Fibroblast of lung (primary cell): ENCODE data around the gene SLC31A1. TPM values are rescaled to one million over a fixed set of nuclear protein-coding genes. Genes with fewer than 3 reads are reported as not detected.

ENCODE experiments used
- DNase-seq, 2 donors: peaks; one replicate each; pipeline versions ENCODE4 v3.0.0 to v3.0.0-alpha.2; 2010; ENCODE audit warnings: low read depth in 2 of 2
- H2AFZ ChIP-seq: 2 replicates; pipeline ENCODE4 v1.5.1; 2012; ENCODE audit warnings: low read length, control low read depth, inconsistent platforms
- H3K27ac ChIP-seq: 2 replicates; pipeline ENCODE4 v1.5.1; 2011; ENCODE audit warnings: low read length, control low read depth; ENCODE audit not compliant: insufficient read depth
- H3K27me3 ChIP-seq: 2 replicates; pipeline ENCODE4 v1.5.1; 2011; ENCODE audit warnings: mild to moderate bottlenecking, low read length; ENCODE audit not compliant: control insufficient read depth, insufficient read depth
- H3K36me3 ChIP-seq: 2 replicates; pipeline ENCODE4 v1.5.1; 2011; ENCODE audit warnings: low read length; ENCODE audit not compliant: control insufficient read depth, insufficient read depth
- H3K4me1 ChIP-seq: 2 replicates; pipeline ENCODE4 v1.5.1; 2011; ENCODE audit warnings: low read length; ENCODE audit not compliant: control insufficient read depth, insufficient read depth; ENCODE audit errors: extremely low read depth
- H3K4me2 ChIP-seq: 2 replicates; pipeline ENCODE4 v1.5.1; 2011; ENCODE audit warnings: low read length, control low read depth; ENCODE audit not compliant: insufficient read depth; ENCODE audit errors: extremely low read depth
- H3K4me3 ChIP-seq, 4 experiments: fragments of 200-600 bp in 1 of 4; sonication (generic) in 1 of 4; replicated peaks in 1 of 4; 2 replicates each; pipeline ENCODE4 v1.5.1; 2011 to 2016; ENCODE audit warnings: low read length in 4 of 4, low read depth in 3 of 4, mild to moderate bottlenecking in 3 of 4, control low read depth in 2 of 4, inconsistent platforms in 1 of 4, mixed read lengths in 1 of 4; ENCODE audit not compliant: insufficient read depth in 1 of 4; ENCODE audit errors: control extremely low read depth in 1 of 4
- H3K79me2 ChIP-seq: 2 replicates; pipeline ENCODE4 v1.5.1; 2012; ENCODE audit warnings: mild to moderate bottlenecking, low read length, inconsistent platforms; ENCODE audit not compliant: control insufficient read depth, insufficient read depth
- H3K9ac ChIP-seq: 2 replicates; pipeline ENCODE4 v1.5.1; 2011; ENCODE audit warnings: mild to moderate bottlenecking, low read length, control low read depth; ENCODE audit not compliant: insufficient read depth
- H3K9me3 ChIP-seq: 2 replicates; pipeline ENCODE4 v1.5.1; 2012; ENCODE audit warnings: low read depth, low read length; ENCODE audit not compliant: control insufficient read depth, insufficient read depth
- H4K20me1 ChIP-seq: 2 replicates; pipeline ENCODE4 v1.5.1; 2011; ENCODE audit warnings: low read length; ENCODE audit not compliant: control insufficient read depth, insufficient read depth; ENCODE audit errors: extremely low read depth
- CTCF ChIP-seq, 2 donors: IDR thresholded peaks in 1 of 2; conservative IDR thresholded peaks in 1 of 2; 1 replicate in 1 of 2; 2 replicates in 1 of 2; pipeline ENCODE4 v1.5.1; 2011 to 2012; ENCODE audit warnings: low read length in 2 of 2, control low read depth in 1 of 2, inconsistent platforms in 1 of 2, low read depth in 1 of 2, mild to moderate bottlenecking in 1 of 2
- EZH2 ChIP-seq: IDR thresholded peaks from 2 replicates; pipeline ENCODE4 v1.5.1; 2012; ENCODE audit warnings: low read length, control low read depth, mild to moderate bottlenecking; ENCODE audit errors: missing control alignments
- polyA plus RNA-seq, 2 donors: library from polyadenylated mRNA; depleted of rRNA in 1 of 2; stranded (reverse) in 1 of 2; unstranded in 1 of 2; fragments of >200 nt; gene quantifications; 2 replicates each; pipeline ENCODE4 v1.2.1, GENCODE V29; 2011 to 2012; ENCODE audit warnings: missing spikeins in 1 of 2
- total RNA-seq: library from RNA; depleted of rRNA; stranded (reverse); fragments of >200 nt; gene quantifications from 2 replicates; pipeline ENCODE4 v1.2.1, GENCODE V29; 2014

The SLC31A1 gene
- total and polyA plus RNA-seq, 2 donors (not counting 1 experiment from before 2014, with no cell fraction given), result 33.0 to 44.4 TPM

DNA sequence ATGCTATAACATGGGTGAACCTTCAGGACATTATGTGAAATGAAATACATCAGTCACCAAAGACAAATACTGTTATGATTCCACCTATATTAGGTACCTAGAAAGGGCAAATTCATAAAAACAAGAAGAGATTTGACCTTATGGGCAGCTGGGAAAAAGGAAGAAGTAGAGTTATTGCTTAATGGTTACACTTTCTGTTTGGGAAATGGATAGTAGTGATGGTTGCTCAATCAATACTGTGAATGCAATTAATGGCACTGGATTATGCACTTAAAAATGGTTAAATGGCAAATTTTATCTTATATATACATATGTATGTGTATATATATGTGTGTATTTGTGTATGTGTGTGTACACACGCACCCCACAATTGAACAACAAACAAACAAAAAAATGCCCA is 15.5 kb upstream of the SLC31A1 start:
- no peak for DNase-seq
- TF ChIP-seq CTCF (conservative IDR thresholded peaks at IDR 0.05 in 1 of 2, IDR thresholded peaks at IDR 0.05 in 1 of 2; ENCODE audit: low read depth in 1 of 2, low read length in 2 of 2) (no peak), EZH2 (no peak)
- no peaks in the 10 kb centered on the region for H3K79me2 ChIP-seq

GRCh38 chr9:113210815-113211214 is 10.5 kb upstream of the SLC31A1 start:
- Histone ChIP-seq H3K9me3 (no peaks in the 10 kb centered on the region), H3K4me3 (no peak overlapping the region), H3K79me2 (peaks cover 5% of the 10 kb centered on the region), H3K27ac (no peak overlapping the region), H3K9ac (no peak overlapping the region), H3K4me1 (no peaks in the 10 kb centered on the region), H2AFZ (no peak overlapping the region), H4K20me1 (no peaks in the 10 kb centered on the region), H3K4me2 (no peak overlapping the region), H3K27me3 (no peaks in the 10 kb centered on the region), H3K36me3 (no peaks in the 10 kb centered on the region)
- DNase-seq, result no peak
- TF ChIP-seq EZH2 (no peak), CTCF (conservative IDR thresholded peaks at IDR 0.05 in 1 of 2, IDR thresholded peaks at IDR 0.05 in 1 of 2; ENCODE audit: low read depth in 1 of 2, low read length in 2 of 2) (no peak)

More for the DNA sequence above, 15.5 kb upstream of the SLC31A1 start:
- no peaks in the 10 kb centered on the region for H4K20me1 ChIP-seq
- no peak overlapping the region for H3K27ac ChIP-seq
- H3K4me3 ChIP-seq, result no peak overlapping the region
- H3K27me3 ChIP-seq, result no peaks in the 10 kb centered on the region
- H3K4me2 ChIP-seq, result no peak overlapping the region
- no peaks in the 10 kb centered on the region for H3K9me3 ChIP-seq
- H3K4me1 ChIP-seq, result no peaks in the 10 kb centered on the region
- no peak overlapping the region for H3K9ac ChIP-seq
- H2AFZ ChIP-seq, result no peak overlapping the region
- peaks cover 3% of the 10 kb centered on the region for H3K36me3 ChIP-seq

GRCh38 chr9:113215132-113215531 is 6.2 kb upstream of the SLC31A1 start:
- no peaks in the 10 kb centered on the region for H3K9me3 ChIP-seq
- no peak overlapping the region for H3K4me3 ChIP-seq
- no peaks in the 10 kb centered on the region for H4K20me1 ChIP-seq
- H3K27me3 ChIP-seq, result no peaks in the 10 kb centered on the region
- no peaks in the 10 kb centered on the region for H3K36me3 ChIP-seq
- peak; percentile 40 to 47 for DNase-seq
- H3K4me1 ChIP-seq, result no peaks in the 10 kb centered on the region
- H3K4me2 ChIP-seq, result no peak overlapping the region
- peaks cover 22% of the 10 kb centered on the region for H3K79me2 ChIP-seq
- no peak overlapping the region for H3K27ac ChIP-seq
- H2AFZ ChIP-seq, result no peak overlapping the region
- TF ChIP-seq EZH2 (no peak), CTCF (conservative IDR thresholded peaks at IDR 0.05 in 1 of 2, IDR thresholded peaks at IDR 0.05 in 1 of 2; ENCODE audit: low read depth in 1 of 2, low read length in 2 of 2) (no peak)
- no peak overlapping the region for H3K9ac ChIP-seq
